ENCODE data around the gene RNF150. TPM values are rescaled to one million over a fixed set of nuclear protein-coding genes. Genes with fewer than 3 reads are reported as not detected.
"Not testable (repeated sequence)": the region's sequence is repeated elsewhere in the genome, so short reads cannot be mapped to it uniquely, and the experiment has no call there.

RNF150 gene
- total RNA-seq, 1 experiment from 2014 or later: not detected

DNA sequence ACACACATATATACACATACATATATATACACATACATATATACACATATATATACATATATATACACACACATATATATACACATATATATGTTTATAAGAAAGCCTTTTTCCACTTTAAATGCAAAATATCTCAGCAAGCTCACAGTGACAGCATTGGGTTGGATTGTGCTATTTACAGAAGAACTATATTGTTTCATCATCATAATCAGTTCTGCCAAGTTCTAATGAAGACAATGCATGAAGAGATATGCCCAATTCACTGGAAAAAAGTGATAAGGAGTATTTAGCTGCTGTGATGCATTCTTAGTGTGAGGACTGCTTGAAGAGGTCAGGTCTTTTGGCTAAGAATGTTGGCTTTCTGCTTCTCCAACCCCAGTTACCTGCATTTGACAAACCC lies 54.4 kb downstream of the RNF150 start:
- no peak for DNase-seq (ENCODE audit: low spot score)

- DNase-seq (ENCODE audit: low spot score): no peak
Measured at GRCh38 chr4:141077611-141078225, 55.6 kb downstream of the RNF150 start.

GRCh38 chr4:141075553-141075952 lies 57.7 kb downstream of the RNF150 start:
- no peak for DNase-seq (ENCODE audit: low spot score)

GRCh38 chr4:141074098-141074878 lies 59.0 kb downstream of the RNF150 start:
- DNase-seq (ENCODE audit: low spot score): no peak

DNA sequence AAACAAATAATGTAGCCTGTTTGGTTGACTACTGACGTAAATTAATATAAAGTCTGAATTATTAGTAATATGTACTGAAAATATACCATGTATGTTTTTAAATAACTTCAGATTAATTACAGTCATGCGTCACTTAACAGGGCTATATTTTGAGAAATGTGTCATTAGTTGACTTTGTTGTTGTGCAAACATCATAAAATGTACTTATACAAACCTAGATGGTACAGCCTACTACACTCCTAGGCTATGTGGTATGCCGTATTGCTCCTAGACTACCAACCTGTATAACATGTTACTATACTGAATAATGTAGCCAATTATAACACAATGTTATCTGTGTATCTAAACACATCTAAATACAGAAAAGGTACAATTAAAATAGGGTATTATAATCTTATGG lies 66.6 kb downstream of the RNF150 start:
- no peak for DNase-seq (ENCODE audit: low spot score)

GRCh38 chr4:141065872-141066271 lies 67.4 kb downstream of the RNF150 start:
- DNase-seq (ENCODE audit: low spot score): no peak

- no peak for DNase-seq (ENCODE audit: low spot score)
Measured at GRCh38 chr4:141062651-141063050, 70.6 kb downstream of the RNF150 start.

- no peak for DNase-seq (ENCODE audit: low spot score)
Measured at GRCh38 chr4:141058591-141059512, 74.4 kb downstream of the RNF150 start.

GRCh38 chr4:141057582-141057981 lies 75.7 kb downstream of the RNF150 start:
- DNase-seq (ENCODE audit: low spot score): no peak

DNA sequence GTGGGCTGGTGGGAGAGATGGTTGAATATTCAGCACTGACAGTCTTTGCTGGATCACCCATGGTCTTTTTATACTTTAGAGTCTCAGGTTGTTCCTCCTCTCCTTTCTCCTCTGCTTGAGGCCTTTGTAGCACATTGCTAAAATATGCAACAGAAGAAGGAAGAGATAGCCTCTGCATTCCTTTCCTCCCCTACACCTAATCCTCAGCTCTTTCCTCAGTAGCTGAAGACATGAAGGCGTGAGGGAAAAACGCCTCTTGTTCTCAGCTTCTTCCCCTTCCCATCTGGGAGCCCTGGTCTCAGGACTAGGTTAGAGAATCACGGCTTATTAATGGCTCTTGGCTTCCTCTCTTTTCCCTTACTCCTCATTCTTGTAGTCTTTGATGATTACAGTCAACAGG lies 76.8 kb downstream of the RNF150 start:
- DNase-seq (ENCODE audit: low spot score): no peak

- DNase-seq (ENCODE audit: low spot score): no peak
Measured at GRCh38 chr4:141054446-141054845, 78.8 kb downstream of the RNF150 start.

- not testable (repeated sequence) for DNase-seq (ENCODE audit: low spot score)
Measured at GRCh38 chr4:141050999-141051398, 82.3 kb downstream of the RNF150 start.

DNA sequence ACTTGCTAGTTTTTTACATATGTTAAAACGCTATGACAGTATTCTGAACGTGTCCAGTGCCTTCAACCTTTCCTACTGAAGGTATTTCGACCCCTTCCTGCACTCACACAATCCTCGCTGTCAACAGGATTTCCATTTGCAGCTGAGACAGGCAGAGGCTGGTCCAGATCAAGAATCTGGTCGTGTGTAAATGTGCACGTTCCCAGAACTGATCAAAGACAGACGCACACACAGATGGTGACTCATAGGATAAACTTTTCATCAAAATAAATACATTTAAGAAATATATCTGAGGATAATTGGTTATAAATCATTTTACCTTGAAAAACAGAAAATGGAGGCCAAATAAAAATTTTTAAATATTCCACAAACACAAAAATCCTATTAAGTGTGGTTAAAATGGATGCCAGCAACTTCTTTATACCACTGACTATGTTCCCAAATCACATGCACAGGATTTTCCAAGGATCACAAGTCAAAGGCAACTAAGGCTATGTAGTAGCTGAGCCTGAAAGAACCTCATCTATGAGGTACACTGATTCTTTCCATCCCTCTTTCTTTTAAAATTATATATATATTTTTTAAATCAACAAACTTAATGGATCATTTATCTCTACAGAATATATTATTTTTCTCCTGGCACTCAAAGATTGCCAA lies 85.9 kb downstream of the RNF150 start:
- DNase-seq (ENCODE audit: low spot score): no peak

- DNase-seq (ENCODE audit: low spot score): no peak
Measured at GRCh38 chr4:141046255-141046654, 87.0 kb downstream of the RNF150 start.

DNA sequence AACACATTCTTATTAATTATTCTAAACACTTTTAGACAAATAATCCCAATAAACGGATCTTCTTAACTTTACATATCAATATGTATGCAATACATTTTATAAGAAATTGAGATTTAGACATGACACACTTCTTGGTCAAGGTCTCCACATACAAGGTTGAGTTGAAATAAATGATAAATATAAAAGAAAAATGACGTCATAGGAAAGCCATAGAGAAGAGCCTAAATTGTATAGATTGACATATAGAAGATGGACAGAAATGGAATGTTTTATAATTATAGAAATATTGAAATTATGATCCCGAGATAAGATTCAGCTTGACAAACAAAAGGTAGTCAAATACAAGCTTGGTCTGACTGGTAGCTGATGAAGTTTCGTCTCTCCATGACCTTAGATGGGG lies 87.4 kb downstream of the RNF150 start:
- no peak for DNase-seq (ENCODE audit: low spot score)

GRCh38 chr4:141041021-141041476 lies 92.2 kb downstream of the RNF150 start:
- DNase-seq (ENCODE audit: low spot score): no peak

DNA sequence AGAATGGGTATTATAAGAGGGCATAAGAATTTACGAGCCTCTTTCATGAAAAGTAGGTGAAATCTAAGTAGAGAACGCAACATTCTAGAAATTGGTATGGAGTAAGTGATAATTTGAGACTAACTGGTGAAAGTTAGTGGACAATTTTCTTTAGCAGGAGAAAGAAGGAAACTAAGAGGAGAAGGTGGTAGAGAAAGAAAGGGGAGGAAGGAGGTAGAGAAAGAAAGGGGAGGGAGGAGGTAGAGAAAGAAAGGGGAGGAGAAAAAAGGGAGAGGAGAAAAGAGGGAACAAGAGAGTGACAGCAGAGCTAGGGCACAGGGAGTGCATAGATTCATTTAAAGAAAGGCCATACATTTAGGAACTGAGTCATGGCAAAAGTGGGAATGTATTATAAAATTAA lies 94.1 kb downstream of the RNF150 start:
- DNase-seq (ENCODE audit: low spot score): no peak

DNA sequence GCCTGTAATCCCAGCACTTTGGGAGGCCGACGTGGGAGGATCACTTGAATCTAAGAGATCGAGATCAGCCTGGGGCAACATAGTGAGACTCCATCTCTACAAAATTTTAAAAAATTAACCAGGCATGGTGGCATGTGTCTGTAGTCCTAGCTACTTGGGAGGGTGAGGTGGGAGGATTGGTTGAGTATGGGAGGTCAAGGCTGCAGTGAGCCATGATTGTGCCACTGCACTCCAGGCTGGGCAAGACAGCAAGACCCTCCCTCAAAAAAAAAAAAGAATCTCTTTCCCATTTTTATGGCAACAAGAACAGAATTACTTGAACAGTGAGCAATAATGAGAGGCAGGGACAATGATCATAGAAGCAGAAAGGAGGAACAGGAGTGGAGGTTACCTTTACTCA lies 94.8 kb downstream of the RNF150 start:
- DNase-seq (ENCODE audit: low spot score): no peak

DNA sequence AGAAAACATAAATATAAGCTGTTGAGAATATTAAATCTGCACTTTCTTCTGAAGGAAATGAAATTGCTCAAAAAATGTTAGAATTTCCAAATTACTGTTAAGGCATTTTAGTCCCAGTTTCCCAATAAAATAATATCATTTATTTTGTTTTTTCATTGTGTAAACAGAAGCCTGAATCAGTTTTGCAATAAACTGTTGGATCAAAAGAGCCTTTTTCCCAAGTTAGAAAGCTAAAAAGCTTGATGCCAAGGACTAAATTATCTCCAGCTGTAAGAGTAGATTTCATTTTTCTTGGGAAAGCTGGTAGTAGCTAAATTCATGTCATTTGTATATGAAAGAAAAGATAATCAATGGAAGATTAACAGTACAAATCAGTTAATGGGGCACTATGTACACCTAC lies 95.8 kb downstream of the RNF150 start:
- no peak for DNase-seq (ENCODE audit: low spot score)

DNA sequence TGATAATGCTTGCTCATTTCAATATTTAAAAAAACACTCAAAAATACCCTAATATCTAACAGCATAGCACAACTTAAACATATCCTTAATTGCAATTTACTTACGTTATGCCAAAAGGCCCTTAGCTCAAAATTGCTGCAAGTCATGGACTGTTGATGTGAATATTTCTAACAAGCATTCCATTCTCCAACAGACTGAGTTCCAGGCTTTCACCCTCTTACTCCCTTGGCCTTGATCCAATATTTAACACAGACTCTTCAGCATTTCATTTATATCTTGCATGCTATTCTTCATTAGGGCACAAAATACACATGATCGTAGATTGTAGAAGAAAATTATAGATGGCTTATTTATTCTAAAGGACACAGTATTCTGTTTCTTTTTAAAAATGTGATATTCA lies 96.5 kb downstream of the RNF150 start:
- DNase-seq (ENCODE audit: low spot score): no peak

DNA sequence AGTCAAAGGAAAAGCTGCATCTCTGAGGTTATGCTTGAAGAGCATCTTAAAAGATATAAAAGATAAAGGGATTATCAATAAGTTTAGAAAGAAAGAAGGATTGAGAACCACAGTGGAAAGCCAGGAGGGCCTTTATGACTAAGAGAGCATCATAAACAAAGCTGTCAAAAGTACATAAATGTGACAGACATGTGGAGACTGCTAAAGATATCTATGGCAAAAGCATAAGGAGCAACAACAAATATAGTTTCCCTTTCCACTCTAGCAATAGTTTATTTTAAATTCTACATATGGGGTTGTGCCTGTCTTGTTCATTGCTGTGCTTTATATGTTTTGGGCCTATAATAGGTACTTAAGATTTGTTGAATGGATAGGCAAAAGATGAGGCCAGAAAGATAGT lies 97.3 kb downstream of the RNF150 start:
- DNase-seq (ENCODE audit: low spot score): no peak

Data from HT-29 (cell line).